Liver (tissue), 3 donors: Measurements from ENCODE around the gene ECHS1.

Experiments used
- ATF3 ChIP-seq: IDR thresholded peaks from 2 replicates; pipeline ENCODE4 v1.6.1; 2016; ENCODE audit warnings: antibody characterized with exemption
- CTCF ChIP-seq: fragments of 150-350 bp; IDR thresholded peaks from 2 replicates; pipeline ENCODE4 v1.5.1; 2017; ENCODE audit warnings: improper control_type of control experiment, low read depth, low read length; ENCODE audit not compliant: missing input control
- EGR1 ChIP-seq, 2 donors: IDR thresholded peaks; 2 replicates each; pipeline ENCODE4 v1.6.1; 2016 to 2018; ENCODE audit warnings: antibody characterized with exemption in 2 of 2, low read depth in 2 of 2
- FOXA2 ChIP-seq: IDR thresholded peaks from 2 replicates; pipeline ENCODE4 v1.6.1; 2016; ENCODE audit warnings: antibody characterized with exemption
- GABPA ChIP-seq, 2 donors: IDR thresholded peaks in 1 of 2; conservative IDR thresholded peaks in 1 of 2; 2 replicates each; pipeline ENCODE4 v1.6.1; 2016; ENCODE audit warnings: antibody characterized with exemption in 2 of 2, mild to moderate bottlenecking in 1 of 2, moderate library complexity in 1 of 2
- HNF4A ChIP-seq, 2 donors: conservative IDR thresholded peaks; 2 replicates each; pipeline ENCODE4 v1.6.1; 2016; ENCODE audit warnings: antibody characterized with exemption in 2 of 2, mild to moderate bottlenecking in 2 of 2
- HNF4G ChIP-seq: IDR thresholded peaks from 2 replicates; pipeline ENCODE4 v1.6.1; 2016; ENCODE audit warnings: antibody characterized with exemption
- JUND ChIP-seq, 2 donors: IDR thresholded peaks; 2 replicates each; pipeline ENCODE4 v1.6.1; 2016; ENCODE audit warnings: antibody characterized with exemption in 2 of 2
- MAX ChIP-seq: IDR thresholded peaks from 2 replicates; pipeline ENCODE4 v1.6.1; 2016; ENCODE audit warnings: antibody characterized with exemption
- RAD21 ChIP-seq, 2 donors: IDR thresholded peaks; 2 replicates each; pipeline ENCODE4 v1.6.1; 2016; ENCODE audit warnings: antibody characterized with exemption in 2 of 2, mild to moderate bottlenecking in 2 of 2
- REST ChIP-seq: IDR thresholded peaks from 2 replicates; pipeline ENCODE4 v1.6.1; 2016; ENCODE audit warnings: antibody characterized with exemption, mild to moderate bottlenecking
- SP1 ChIP-seq: IDR thresholded peaks from 2 replicates; pipeline ENCODE4 v1.6.1; 2018; ENCODE audit warnings: antibody characterized with exemption, mild to moderate bottlenecking
- TAF1 ChIP-seq: conservative IDR thresholded peaks from 2 replicates; pipeline ENCODE4 v1.6.1; 2016; ENCODE audit warnings: antibody characterized with exemption, mild to moderate bottlenecking
- YY1 ChIP-seq: IDR thresholded peaks from 2 replicates; pipeline ENCODE4 v1.6.1; 2016; ENCODE audit warnings: antibody characterized with exemption, mild to moderate bottlenecking
- donor health status: healthy.
- donor health status: healthy.

GRCh38 chr10:133412381-133412711, 39.2 kb upstream of the ECHS1 start:
- no peak for TF ChIP-seq CTCF
- TF ChIP-seq HNF4A (conservative IDR thresholded peaks at IDR 0.05) = no peak
- no peak for TF ChIP-seq FOXA2
- TF ChIP-seq SP1 = no peak
- TF ChIP-seq ATF3 = no peak
- TF ChIP-seq MAX = no peak
- no peak for TF ChIP-seq GABPA (IDR thresholded peaks at IDR 0.05 in 1 of 2, conservative IDR thresholded peaks at IDR 0.05 in 1 of 2)
- TF ChIP-seq RAD21 (IDR thresholded peaks at IDR 0.05) = no peak
- no peak for TF ChIP-seq YY1
- no peak for TF ChIP-seq REST
- TF ChIP-seq HNF4G = no peak
- no peak for TF ChIP-seq TAF1
- no peak for TF ChIP-seq EGR1 (IDR thresholded peaks at IDR 0.05; ENCODE audit: low read depth in 2 of 2)
- TF ChIP-seq JUND (IDR thresholded peaks at IDR 0.05) = no peak
